ENCODE measurements around the gene GRID2. TPM values are rescaled to one million over a fixed set of nuclear protein-coding genes. Genes with fewer than 3 reads are reported as not detected.

The GRID2 gene
- total RNA-seq, 1 donor from 2014 or later: 1.4 TPM

GRCh38 chr4:93416344-93417128 lies 1112.8 kb downstream of the GRID2 start:
- DNase-seq: no peak

DNA sequence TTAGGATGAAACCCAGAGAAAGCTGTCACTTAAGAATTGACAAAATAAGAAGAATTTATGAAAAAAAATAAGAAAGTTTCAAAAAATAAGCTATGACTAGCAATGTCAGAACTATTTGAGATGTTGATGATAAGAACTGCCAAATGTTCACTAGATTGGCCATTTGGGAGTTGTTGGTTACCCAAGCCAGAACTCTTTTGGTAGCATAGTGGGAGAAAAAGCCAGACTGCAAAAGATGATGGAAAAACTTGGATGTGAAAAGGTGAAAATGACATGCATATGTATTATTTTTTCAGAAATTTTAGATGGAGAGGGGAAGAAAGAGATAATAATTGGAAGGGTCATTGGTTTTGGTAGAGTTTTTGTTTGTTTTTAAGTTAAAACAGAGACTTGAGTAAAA lies 1127.6 kb downstream of the GRID2 start:
- no peak for DNase-seq

DNA sequence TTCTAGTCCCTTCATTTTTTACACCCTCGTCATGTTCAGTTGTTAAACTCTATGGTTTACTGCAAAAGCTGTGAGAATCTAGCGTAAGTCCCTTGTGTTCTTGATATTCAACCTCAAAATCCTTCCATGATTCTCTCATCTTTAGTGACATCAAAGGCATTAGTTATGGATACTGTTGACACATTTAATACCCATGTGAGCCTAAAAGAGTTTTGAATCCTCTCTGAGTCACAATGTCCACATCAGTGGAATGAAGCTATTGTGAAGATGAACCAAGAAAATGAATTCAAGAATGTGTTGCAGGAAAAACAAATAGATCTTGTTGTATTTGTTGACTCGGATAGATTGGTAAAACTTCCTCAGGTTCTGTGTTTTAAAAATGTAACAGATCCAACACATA lies 1130.1 kb downstream of the GRID2 start:
- no peak for DNase-seq

DNA sequence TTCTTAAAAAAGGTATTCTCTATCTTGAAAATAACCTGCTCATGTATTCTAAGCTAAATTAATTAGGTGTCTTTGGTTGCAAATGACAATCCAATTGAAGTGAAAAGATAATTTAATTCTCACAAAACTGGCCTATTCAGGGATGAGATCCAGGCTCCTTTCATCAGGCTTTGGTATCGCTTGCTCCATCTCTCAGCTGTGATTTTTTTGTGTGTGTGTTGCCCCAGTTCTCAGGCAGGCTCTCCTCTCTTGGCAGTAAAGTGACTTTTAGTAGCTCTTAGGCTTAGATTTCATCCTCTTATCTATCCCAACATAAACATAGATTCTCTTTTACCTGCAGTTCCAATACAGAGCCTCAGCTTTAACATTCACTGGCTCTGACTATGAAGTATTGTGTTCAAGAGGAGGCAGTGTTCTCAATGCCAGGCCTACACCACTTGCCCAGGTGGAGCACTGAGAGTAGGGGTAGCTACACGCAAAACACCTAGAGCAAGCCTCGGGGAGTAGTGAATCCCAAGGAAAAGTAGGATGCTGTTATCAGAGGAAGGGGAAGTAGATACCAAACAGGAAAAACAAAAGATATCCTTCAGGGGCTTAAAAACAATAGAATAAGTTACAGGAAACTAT lies 1132.3 kb downstream of the GRID2 start:
- DNase-seq: no peak

DNA sequence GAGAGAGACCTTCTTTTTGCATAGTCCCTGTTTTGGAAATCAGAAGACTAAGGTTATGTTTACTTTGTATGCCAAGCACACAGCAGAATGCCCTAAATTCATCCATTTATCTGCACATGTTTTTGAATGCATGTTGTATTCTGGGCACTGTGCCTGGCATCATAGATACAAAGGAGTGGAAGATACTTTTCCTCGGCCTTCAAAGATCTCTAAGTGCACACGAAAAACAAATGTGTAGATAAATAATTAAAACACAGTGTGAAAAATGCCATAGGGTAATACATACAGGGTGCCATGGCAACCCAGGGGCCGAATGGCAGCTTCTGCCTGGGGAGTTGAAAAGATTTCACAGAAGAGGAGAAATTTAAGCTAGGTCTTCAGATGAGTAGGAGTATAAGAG lies 1134.2 kb downstream of the GRID2 start:
- no peak for DNase-seq

GRCh38 chr4:93444860-93445259 lies 1141.1 kb downstream of the GRID2 start:
- no peak for DNase-seq

- no peak for DNase-seq
Measured at GRCh38 chr4:93446038-93446437, 1142.3 kb downstream of the GRID2 start.

DNA sequence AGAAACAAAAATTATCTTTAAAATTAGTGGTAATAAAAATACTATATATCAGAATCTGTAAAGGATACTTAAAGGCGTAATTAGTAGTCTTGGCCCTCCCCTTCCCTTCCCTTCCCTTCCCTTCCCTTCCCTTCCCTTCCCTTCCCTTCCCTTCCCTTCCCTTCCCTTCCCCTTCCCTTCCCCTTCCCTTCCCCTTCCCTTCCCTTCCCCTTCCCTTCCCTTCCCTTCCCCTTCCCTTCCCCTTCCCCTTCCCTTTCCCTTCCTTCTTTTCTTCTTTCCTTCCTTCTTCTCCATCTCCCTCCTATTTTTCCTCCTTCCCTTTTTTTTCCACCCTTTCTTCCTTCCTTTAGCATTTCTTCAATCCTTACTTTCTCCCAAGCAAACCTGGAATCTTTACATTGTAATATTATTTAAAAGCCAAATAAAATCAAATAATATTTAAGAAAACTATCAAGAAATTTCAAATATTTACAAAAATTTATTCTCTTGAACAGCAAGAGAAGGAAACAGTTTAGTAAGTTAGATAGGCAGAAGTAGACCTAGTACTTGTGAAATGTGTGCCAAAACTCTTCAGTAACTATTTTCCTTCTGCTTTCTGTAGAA lies 1145.0 kb downstream of the GRID2 start:
- DNase-seq: no peak

DNA sequence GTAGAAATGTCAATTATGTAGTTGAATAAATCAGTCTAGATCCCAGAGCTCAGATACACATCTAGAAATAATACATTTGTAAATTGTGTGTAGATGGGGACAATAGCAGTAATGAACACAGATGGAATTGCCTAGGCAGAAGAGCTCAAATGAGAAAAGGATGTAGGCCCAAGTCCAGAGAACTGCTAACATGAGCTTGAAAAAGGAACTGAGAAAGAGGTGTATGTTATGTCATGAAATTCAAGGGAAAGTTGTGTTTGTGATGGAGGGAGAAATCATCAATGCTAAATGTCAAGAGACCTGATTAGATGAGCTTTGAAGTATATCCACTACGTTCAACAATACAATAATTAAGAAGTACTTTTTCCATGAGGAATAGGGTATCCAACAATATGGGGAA lies 1148.2 kb downstream of the GRID2 start:
- DNase-seq: no peak

DNA sequence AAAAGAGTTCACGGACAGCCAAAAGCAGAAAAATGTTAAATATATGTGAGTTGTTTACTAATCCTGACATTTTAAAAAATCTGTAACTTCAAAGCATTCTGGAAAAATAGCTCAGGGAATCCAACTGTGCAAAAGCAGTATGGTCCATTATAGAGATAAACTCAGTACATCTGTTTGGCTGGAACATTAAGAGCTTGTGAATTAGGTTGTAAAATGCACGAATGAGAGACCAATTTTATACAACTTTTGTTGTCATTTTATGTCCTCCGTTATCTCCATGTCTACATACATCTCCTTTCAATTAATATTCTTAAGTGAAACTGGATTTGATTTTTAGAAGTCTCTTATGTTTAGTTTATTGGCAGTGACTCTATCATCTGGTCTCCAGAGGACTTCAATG lies 1157.8 kb downstream of the GRID2 start:
- DNase-seq: peak; percentile 91

DNA sequence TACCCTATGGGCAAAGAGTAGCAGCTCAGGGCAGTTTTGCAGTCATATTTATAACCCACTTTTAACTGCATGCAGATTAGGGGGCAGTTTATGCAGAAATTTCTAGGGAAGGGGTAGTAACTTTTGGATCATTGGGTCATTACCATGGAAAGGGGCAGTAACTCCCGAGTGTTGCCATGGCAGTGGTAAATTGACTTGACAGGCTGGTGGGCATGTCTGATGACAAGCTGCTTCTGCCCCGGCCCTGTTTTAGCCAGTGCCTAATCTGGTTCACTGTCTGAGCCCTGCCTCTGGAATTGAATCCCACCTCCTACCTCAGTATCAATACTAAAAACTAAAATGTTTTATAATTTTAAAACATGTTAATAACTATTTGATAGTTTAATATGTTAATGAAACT lies 1162.7 kb downstream of the GRID2 start:
- DNase-seq: no peak

- no peak for DNase-seq
Measured at GRCh38 chr4:93467484-93468155, 1163.9 kb downstream of the GRID2 start.

GRCh38 chr4:93469560-93469959 lies 1165.8 kb downstream of the GRID2 start:
- no peak for DNase-seq

DNA sequence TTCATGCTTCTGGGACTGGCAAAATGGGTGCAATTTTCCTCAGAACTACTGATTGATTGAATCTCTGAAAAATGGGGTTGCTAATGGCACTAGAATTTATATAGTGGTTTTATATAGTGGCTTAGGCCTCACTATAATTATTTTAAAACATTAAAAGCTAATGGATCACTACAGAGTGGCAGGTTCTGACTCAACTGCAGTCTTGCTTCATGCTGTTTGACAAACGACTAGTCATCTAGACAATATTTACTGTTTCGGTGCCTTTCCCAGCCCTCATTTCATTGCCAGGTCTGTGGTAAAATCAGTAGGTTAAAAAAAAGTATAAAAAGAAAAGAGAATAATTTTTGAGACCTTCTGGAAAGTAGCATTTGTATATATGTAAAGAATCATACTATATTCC lies 1172.0 kb downstream of the GRID2 start:
- no peak for DNase-seq

- DNase-seq: no peak
Measured at GRCh38 chr4:93478805-93479204, 1175.0 kb downstream of the GRID2 start.

DNA sequence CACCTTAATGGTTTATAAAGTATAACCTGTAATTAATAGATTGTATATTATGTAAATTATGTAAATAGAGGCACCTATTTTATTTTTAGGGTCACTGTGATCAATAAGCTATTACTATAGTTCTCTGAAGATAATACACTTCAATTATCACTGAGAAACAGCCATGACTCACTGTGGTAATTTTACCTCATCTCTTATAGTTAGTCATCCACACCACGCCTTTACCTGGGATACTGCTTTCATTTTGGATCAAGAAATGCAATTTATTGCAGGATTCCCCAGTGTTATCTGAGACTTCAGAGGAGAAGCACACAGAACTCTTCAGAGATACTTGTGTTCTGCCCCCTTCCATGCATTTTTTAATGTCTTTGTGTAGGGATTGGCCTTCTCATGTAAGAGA lies 1176.7 kb downstream of the GRID2 start:
- DNase-seq: no peak

- no peak for DNase-seq
Measured at GRCh38 chr4:93495346-93495745, 1191.6 kb downstream of the GRID2 start.

- no peak for DNase-seq
Measured at GRCh38 chr4:93501244-93501643, 1197.5 kb downstream of the GRID2 start.

GRCh38 chr4:93501946-93502345 lies 1198.2 kb downstream of the GRID2 start:
- no peak for DNase-seq

DNA sequence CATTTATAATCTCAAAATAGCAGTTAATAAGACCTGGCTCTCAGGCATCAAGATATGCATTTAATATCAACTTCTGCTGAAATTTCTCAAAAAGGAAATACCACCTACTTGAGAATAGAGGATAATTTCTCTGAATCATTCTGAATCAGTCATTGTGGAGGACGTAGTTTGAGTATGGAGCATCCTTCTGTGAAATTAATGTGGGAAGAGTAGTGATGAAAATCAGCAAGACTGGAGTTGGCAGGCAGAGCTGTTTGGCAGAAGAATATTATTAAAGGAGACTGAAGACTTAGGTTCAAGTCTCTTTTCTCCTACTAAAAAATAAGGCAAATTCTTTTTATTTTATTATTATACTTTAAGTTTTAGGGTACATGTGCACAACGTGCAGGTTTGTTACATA lies 1199.2 kb downstream of the GRID2 start:
- DNase-seq: no peak

GRCh38 chr4:93513851-93514250 lies 1210.1 kb downstream of the GRID2 start:
- DNase-seq: no peak

GRCh38 chr4:93515208-93515607 lies 1211.4 kb downstream of the GRID2 start:
- no peak for DNase-seq

- DNase-seq: no peak
Measured at GRCh38 chr4:93529692-93530372, 1226.1 kb downstream of the GRID2 start.
